ENCODE measurements around the gene ARL5A. TPM values are rescaled to one million over a fixed set of nuclear protein-coding genes. Genes with fewer than 3 reads are reported as not detected.

Gene ARL5A
- total and polyA plus RNA-seq, 9 of the 15 experiments (the other 6 are each of a cell fraction or from before 2014, with no cell fraction given): 16.3 to 117 (median 88.4) TPM

DNA sequence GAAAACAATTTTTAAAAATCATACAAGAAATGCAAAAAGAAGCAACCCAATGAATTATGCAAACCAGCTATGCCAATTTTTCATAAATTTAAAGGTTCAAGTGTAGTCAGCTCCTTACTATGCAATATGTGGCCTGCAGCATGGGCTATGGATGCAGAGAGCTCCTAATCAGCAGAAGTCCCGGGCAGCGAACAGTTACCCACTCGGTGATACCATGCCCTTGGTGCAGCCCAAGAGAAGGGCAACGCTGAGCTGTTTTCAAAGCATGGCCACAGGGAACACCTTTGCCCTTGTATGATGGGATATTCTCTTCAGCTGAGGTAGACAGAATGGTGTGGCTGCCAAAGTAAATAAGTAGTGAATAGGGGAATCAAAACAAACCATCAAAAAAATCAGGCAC, 17.3 kb upstream of the ARL5A start:
- H3K4me1 ChIP-seq (replicated peaks in 1 of 2; ENCODE audit: control insufficient read depth in 2 of 2, insufficient read depth in 2 of 2, low read length in 2 of 2): peaks cover 0 to 8% of the 10 kb centered on the region in 2 experiments; a peak in 2 of 5 replicates
- POLR2A ChIA-PET: interaction anchor here (0.7 to 0.9 kb wide), 2 partner anchors 14 to 17 kb away, joined by 4 to 8 read pairs; partner anchors contain the start of gene ARL5A
- H3K36me3 ChIP-seq (ENCODE audit: control insufficient read depth, insufficient read depth, low read length): no peaks in the 10 kb centered on the region
- CTCF ChIA-PET (ENCODE audit: low intra/inter-chr PET ratio): no interaction called here
- intact Hi-C loops (cut with micrococcal nuclease) (no loop called here), in situ Hi-C loops (cut with MboI) (no loop called here)
- 24% methylated on average over 4 of the region's 4 CpGs for WGBS (ENCODE audit: insufficient coverage, low coverage, missing lambda C conversion rate)
- H3K27ac ChIP-seq (ENCODE audit: extremely low read depth, low read depth, low read length): no peak overlapping the region
- H3K79me2 ChIP-seq (ENCODE audit: control insufficient read depth, insufficient read depth, low read length): no peaks in the 10 kb centered on the region
- 0 out of 2 replicates have a peak overlapping the region, but pooled peaks have one; percentile 3 for H2AFZ ChIP-seq (ENCODE audit: low read depth, low read length)
- FAIRE-seq (no peak), DNase-seq (ENCODE audit: extremely low read depth in 1 of 4, low spot score in 3 of 4) (no peak), ATAC-seq (no peak)
- H3K9ac ChIP-seq (ENCODE audit: insufficient read depth in 1 of 2, low read depth in 2 of 2, low read length in 2 of 2): no peak overlapping the region
- H3K4me3 ChIP-seq: no peak overlapping the region
- no peak overlapping the region for H3K4me2 ChIP-seq (ENCODE audit: insufficient read depth, low read length)
- H4K20me1 ChIP-seq (replicated peaks; ENCODE audit: control insufficient read depth, insufficient read depth, low read length): no peaks in the 10 kb centered on the region
- no peaks in the 10 kb centered on the region for H3K9me1 ChIP-seq (ENCODE audit: control insufficient read depth, insufficient read depth, low read length)
- no TSS peak for BruUV-seq (replicated peaks)
- peaks cover 0 to 5% of the 10 kb centered on the region in 2 experiments; a peak in 2 of 5 replicates for H3K27me3 ChIP-seq (ENCODE audit: control insufficient read depth in 2 of 2, insufficient read depth in 2 of 2, low read length in 2 of 2)
- H3K9me3 ChIP-seq (replicated peaks; ENCODE audit: control insufficient read depth, insufficient read depth, low read depth, low read length): no peaks in the 10 kb centered on the region
- TF ChIP-seq, protein P1, sequence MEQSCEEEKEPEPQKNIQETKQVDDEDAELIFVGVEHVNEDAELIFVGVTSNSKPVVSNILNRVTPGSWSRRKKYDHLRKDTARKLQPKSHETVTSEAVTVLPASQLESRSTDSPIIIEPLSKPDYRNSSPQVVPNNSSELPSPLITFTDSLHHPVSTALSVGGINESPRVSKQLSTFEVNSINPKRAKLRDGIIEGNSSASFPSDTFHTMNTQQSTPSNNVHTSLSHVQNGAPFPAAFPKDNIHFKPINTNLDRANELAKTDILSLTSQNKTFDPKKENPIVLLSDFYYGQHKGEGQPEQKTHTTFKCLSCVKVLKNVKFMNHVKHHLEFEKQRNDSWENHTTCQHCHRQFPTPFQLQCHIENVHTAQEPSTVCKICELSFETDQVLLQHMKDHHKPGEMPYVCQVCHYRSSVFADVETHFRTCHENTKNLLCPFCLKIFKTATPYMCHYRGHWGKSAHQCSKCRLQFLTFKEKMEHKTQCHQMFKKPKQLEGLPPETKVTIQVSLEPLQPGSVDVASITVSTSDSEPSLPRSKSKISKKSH (CRISPR knock-in tag; IDR thresholded peaks at IDR 0.05): no peak
- TF ChIP-seq ZNF232 (CRISPR knock-in tag; IDR thresholded peaks at IDR 0.05) (no peak), ZNF282 (CRISPR knock-in tag; IDR thresholded peaks at IDR 0.05) (no peak), PCBP1 (IDR thresholded peaks at IDR 0.05; ENCODE audit: low read depth, low read length, poor library complexity, severe bottlenecking) (no peak), TAF7 (tag; IDR thresholded peaks at IDR 0.05) (no peak), ZNF707 (CRISPR knock-in tag; conservative IDR thresholded peaks at IDR 0.05) (no peak), SRSF3 (IDR thresholded peaks at IDR 0.05; ENCODE audit: insufficient read depth, low read length) (no peak), MEF2D (tag; conservative IDR thresholded peaks at IDR 0.05; ENCODE audit: low read depth) (no peak), YY1 (IDR thresholded peaks at IDR 0.05; ENCODE audit: borderline replicate concordance in 1 of 3, control insufficient read depth in 1 of 3, extremely low read depth in 1 of 3, insufficient read depth in 3 of 3, insufficient read length in 1 of 3, insufficient replicate concordance in 2 of 3, low read depth in 1 of 3, low read length in 2 of 3) (no peak), USF2 (CRISPR knock-in tag; IDR thresholded peaks at IDR 0.05) (no peak), ZNF212 (CRISPR knock-in tag; IDR thresholded peaks at IDR 0.05) (no peak), FOXK2 (conservative IDR thresholded peaks at IDR 0.05 in 1 of 2, IDR thresholded peaks at IDR 0.05 in 1 of 2; ENCODE audit: low read depth in 2 of 2) (no peak), PHF21A (IDR thresholded peaks at IDR 0.05; ENCODE audit: borderline replicate concordance, low read depth) (no peak), KLF1 (tag; IDR thresholded peaks at IDR 0.05) (no peak)
- TF ChIP-seq, protein P2, sequence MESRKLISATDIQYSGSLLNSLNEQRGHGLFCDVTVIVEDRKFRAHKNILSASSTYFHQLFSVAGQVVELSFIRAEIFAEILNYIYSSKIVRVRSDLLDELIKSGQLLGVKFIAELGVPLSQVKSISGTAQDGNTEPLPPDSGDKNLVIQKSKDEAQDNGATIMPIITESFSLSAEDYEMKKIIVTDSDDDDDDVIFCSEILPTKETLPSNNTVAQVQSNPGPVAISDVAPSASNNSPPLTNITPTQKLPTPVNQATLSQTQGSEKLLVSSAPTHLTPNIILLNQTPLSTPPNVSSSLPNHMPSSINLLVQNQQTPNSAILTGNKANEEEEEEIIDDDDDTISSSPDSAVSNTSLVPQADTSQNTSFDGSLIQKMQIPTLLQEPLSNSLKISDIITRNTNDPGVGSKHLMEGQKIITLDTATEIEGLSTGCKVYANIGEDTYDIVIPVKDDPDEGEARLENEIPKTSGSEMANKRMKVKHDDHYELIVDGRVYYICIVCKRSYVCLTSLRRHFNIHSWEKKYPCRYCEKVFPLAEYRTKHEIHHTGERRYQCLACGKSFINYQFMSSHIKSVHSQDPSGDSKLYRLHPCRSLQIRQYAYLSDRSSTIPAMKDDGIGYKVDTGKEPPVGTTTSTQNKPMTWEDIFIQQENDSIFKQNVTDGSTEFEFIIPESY (CRISPR knock-in tag; IDR thresholded peaks at IDR 0.05): no peak
- TF ChIP-seq, protein P3, sequence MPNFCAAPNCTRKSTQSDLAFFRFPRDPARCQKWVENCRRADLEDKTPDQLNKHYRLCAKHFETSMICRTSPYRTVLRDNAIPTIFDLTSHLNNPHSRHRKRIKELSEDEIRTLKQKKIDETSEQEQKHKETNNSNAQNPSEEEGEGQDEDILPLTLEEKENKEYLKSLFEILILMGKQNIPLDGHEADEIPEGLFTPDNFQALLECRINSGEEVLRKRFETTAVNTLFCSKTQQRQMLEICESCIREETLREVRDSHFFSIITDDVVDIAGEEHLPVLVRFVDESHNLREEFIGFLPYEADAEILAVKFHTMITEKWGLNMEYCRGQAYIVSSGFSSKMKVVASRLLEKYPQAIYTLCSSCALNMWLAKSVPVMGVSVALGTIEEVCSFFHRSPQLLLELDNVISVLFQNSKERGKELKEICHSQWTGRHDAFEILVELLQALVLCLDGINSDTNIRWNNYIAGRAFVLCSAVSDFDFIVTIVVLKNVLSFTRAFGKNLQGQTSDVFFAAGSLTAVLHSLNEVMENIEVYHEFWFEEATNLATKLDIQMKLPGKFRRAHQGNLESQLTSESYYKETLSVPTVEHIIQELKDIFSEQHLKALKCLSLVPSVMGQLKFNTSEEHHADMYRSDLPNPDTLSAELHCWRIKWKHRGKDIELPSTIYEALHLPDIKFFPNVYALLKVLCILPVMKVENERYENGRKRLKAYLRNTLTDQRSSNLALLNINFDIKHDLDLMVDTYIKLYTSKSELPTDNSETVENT (CRISPR knock-in tag; IDR thresholded peaks at IDR 0.05): no peak

Measured in K562 (cell line).